ENCODE measurements around the gene GSX1. TPM values are rescaled to one million over a fixed set of nuclear protein-coding genes. Genes with fewer than 3 reads are reported as not detected.
"Not testable (repeated sequence)": the region's sequence is repeated elsewhere in the genome, so short reads cannot be mapped to it uniquely, and the experiment has no call there.

Gene GSX1
- total RNA-seq, 2 donors from 2014 or later, result not detected

DNA sequence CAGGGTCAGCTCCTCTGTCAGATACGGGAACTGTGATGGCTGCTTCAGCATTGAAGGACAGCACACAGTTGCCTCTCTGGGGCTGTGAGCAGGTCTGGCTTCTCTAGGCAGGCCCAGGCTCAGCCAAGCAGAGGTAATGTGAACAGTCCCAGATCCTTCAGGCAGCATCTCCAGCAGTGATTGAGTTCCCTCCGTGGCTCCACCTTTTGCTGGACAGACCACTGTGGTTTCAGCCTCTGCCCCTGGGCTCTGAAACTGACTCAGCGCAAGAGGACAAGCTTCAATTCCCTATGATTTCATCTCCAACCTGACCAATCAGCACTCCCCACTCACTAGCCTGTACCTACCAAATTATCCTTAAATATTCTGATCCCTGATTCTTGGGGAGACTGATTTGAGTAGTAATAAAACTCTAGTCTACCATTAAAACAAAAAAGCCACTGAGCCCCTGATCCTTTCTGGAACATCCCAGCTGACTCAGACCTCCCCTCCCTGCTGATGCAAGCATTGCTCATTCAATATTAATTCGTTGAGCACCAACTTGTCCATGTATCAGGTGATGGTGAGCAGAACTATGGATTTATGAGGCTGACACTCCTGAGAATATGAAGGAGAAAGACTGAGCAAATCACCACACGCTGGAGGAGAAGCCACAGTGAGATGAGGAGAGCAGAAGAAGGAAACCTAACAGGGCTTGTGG, 16.7 kb downstream of the GSX1 start:
- H3K9me3 Mint-ChIP-seq, result no peaks in the 10 kb centered on the region
- H3K4me1 Mint-ChIP-seq (ENCODE audit: low read depth in 2 of 2), result peaks cover 0 to 2% of the 10 kb centered on the region in 2 donors

DNA sequence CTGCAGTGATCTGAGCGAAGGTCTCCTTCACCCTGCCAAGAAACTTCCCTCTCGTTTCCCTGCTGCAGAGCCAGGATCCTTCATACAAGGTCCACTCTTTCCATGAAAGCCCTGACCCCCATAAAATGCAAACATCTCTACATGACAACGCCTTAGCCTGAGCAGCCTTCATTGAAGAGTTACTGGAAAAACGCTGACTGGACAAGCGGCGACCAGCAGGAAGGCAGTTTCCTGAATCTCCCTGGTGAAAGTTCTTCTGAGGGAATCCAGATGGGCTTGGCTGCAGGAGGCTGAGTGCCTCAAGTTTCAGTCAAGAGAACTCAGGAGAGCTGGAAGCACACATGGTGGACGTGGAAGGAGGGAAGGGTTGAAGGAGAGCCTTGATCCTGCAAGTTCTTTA, 17.7 kb downstream of the GSX1 start:
- Mint-ChIP-seq H3K27me3 (peaks cover 37 to 58% of the 10 kb centered on the region in 2 donors), H3K9me3 (no peaks in the 10 kb centered on the region), H3K4me3 (no peak overlapping the region), H3K4me1 (ENCODE audit: low read depth in 2 of 2) (peaks cover 0 to 2% of the 10 kb centered on the region in 2 donors), H3K36me3 (no peaks in the 10 kb centered on the region), H3K27ac (no peak overlapping the region)
- DNase-seq (ENCODE audit: low spot score) (no peak), ATAC-seq (no peak)

More for the DNA sequence above, 16.7 kb downstream of the GSX1 start:
- DNase-seq (ENCODE audit: low spot score) (no peak), ATAC-seq (no peak)
- H3K27me3 Mint-ChIP-seq, result peaks cover 37 to 58% of the 10 kb centered on the region in 2 donors
- H3K4me3 Mint-ChIP-seq, result no peak overlapping the region
- H3K27ac Mint-ChIP-seq, result no peak overlapping the region
- no peaks in the 10 kb centered on the region for H3K36me3 Mint-ChIP-seq

DNA sequence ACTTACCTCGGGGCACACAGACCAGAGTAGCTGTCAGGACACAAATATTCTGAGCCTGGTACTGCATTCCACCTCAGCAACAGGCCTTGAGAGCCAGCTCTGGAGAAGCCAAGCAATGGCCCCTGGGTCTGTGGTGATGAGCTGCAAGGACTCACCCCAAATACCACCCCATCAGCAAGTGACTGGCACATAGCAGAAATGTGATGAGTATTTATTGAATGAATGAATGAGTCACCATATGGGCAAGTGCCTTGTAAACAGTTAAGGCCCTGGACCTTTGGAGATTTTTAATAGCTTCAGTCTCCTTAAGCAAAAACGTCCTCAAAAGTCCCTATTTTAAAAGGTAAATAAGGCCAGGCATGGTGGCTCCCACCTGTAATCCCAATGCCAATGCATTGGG, 18.2 kb downstream of the GSX1 start:
- H3K27me3 Mint-ChIP-seq, result peaks cover 37 to 58% of the 10 kb centered on the region in 2 donors
- H3K9me3 Mint-ChIP-seq, result no peaks in the 10 kb centered on the region
- H3K36me3 Mint-ChIP-seq, result no peaks in the 10 kb centered on the region
- no peak overlapping the region for H3K27ac Mint-ChIP-seq
- DNase-seq (ENCODE audit: low spot score), result no peak
- ATAC-seq, result no peak
- H3K4me3 Mint-ChIP-seq, result no peak overlapping the region
- peaks cover 0 to 2% of the 10 kb centered on the region in 2 donors for H3K4me1 Mint-ChIP-seq (ENCODE audit: low read depth in 2 of 2)

DNA sequence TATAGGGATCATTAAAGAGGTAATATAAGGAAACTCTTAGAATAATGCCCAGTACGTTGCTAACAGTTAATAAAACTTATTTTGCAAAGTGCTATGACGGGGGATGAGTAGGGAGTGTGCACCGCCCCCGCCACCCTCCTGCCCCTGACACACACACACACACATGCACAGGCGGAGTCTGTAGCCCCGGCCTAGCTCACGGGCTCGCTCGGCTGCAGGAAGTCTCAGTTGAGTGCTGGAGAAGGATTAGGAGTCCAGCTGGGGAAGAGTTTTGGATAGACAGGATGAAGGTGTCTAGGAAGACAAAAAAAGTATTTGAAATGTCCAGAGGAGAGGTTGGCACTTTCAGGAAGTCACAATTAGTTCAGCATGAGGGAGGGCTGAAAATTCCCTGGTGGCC, 21.5 kb downstream of the GSX1 start:
- no peaks in the 10 kb centered on the region for H3K4me1 Mint-ChIP-seq (ENCODE audit: low read depth in 2 of 2)
- peaks cover 32 to 47% of the 10 kb centered on the region in 2 donors for H3K27me3 Mint-ChIP-seq
- H3K27ac Mint-ChIP-seq, result no peak overlapping the region
- H3K9me3 Mint-ChIP-seq, result no peaks in the 10 kb centered on the region
- H3K4me3 Mint-ChIP-seq, result no peak overlapping the region
- ATAC-seq (no peak), DNase-seq (ENCODE audit: low spot score) (no peak)
- H3K36me3 Mint-ChIP-seq, result no peaks in the 10 kb centered on the region

DNA sequence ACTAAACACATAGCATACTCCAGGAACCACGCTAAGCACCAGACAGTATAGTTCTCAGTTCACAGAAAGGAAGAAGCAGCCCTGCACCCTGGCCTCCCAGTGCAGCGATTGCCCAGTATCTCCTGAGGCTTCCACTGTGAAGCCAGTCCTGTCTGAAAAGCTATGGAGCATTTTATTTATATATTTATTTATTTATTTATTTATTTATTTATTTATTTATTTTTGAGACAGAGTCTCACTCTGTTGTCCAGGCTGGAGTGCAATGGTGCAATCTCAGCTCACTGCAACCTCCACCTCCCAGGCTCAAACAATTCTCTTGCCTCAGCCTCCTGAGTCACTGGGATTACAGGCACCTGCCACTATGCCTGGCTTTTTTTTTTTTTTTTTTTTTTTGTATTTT, 25.5 kb downstream of the GSX1 start:
- not testable (repeated sequence) for ATAC-seq; H3K4me1 Mint-ChIP-seq (ENCODE audit: low read depth in 2 of 2); H3K36me3 Mint-ChIP-seq; H3K4me3 Mint-ChIP-seq; H3K9me3 Mint-ChIP-seq; H3K27ac Mint-ChIP-seq; DNase-seq (ENCODE audit: low spot score)
- H3K27me3 Mint-ChIP-seq, result peaks cover 31 to 50% of the 10 kb centered on the region in 2 donors

DNA sequence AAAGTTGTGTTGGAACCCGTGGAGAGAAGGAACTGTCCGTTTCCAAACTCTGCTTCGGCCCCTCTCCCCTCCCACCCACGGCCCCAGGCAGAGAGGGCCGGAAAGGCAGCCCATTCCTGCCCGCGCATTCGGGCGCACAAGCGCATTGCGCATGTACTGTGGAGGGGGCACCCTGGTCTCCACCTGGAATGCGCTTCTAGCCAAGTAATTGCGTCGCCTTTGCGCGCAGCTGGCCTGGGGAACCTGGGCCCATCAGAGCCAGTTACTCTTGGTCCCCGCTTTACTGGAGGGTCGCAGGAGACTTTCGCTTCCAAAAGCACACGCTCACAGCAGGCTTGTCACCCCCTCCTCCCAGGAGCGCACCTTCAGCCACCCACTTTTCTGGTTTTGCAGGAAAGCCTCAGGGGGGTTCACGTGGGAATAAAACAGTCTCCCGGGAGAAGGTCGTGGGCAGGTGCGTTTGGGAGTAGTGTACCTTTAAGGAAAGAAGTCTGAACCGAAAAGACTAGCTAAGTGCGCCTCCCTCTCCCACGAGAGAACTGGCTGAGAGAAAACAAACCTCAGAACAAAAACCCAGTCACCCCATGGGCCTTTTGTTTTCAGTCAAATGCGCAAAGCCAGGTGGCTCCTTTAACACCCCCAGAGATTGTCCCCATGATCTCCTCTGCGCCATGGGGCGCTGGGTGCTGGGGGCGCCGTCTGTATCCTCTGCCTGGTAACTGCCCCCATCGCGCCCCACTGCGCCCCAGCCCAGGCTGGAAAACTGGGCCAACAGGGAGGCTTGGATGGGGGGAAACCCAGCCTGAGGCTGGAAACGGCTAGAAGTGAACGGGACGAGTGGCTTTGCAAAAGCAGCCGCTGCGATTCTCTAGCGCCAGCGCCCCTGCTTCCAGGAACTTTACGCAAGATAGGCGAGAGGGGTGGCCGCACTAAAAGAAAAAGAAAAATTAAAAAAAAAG, 28.5 kb downstream of the GSX1 start:
- DNase-seq (ENCODE audit: low spot score) (no peak), ATAC-seq (no peak)
- Mint-ChIP-seq H3K27ac (no peak overlapping the region), H3K27me3 (peaks cover 36 to 45% of the 10 kb centered on the region in 2 donors), H3K4me1 (ENCODE audit: low read depth in 2 of 2) (no peaks in the 10 kb centered on the region), H3K9me3 (no peaks in the 10 kb centered on the region), H3K4me3 (no peak overlapping the region), H3K36me3 (no peaks in the 10 kb centered on the region)

DNA sequence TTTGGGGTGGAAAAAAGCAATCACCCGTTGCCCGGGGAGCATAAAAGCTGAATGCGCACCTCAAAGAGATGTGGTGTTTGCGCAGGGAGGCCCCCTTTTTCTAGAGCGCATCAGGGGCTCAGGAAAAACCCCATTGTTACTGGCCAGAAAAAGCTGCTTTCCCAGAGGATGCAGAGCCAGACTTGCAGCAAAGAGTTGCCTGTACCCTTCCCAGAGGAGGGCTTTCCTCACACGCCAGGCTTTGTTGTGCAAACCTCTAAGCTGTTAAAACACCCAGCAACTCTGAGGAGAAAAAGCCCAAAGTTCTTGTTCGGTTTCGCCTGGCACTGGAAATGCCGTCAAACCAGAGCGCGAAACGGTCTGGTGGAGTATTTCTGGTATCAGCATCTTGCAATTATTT, 29.3 kb downstream of the GSX1 start:
- ATAC-seq (no peak), DNase-seq (ENCODE audit: low spot score) (no peak)
- peaks cover 35 to 40% of the 10 kb centered on the region in 2 donors for H3K27me3 Mint-ChIP-seq
- no peak overlapping the region for H3K4me3 Mint-ChIP-seq
- H3K27ac Mint-ChIP-seq, result no peak overlapping the region
- no peaks in the 10 kb centered on the region for H3K4me1 Mint-ChIP-seq (ENCODE audit: low read depth in 2 of 2)
- H3K9me3 Mint-ChIP-seq, result no peaks in the 10 kb centered on the region
- H3K36me3 Mint-ChIP-seq, result no peaks in the 10 kb centered on the region

DNA sequence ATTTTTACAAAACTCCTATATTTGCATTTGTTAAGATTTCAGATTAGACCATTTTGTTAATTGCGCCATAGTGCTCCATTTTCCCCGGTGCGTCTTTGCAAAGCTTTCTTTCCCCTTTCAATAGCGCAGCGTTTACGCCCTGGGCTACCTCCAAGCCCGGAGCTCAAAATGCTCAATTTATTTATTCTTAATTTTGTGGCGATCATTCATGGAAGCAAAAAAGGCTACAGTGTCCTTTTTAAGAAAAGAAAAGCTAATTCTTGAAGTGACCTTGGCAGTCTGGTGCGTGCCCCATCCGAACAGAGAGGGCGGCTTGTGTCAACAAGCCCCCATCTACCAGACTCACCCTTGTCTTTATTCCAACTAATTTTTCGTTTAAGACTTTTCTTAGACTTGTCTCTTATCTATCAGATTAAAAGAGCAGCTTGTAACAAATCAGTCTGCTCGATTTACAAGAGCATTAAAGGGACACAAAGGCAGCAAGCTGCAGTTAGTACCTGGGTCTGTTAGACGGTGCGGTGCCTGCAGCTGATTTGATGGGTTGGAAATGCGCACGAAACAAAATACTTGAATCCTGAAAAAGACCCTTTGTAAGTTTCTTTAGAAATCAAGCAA, 30.1 kb downstream of the GSX1 start:
- H3K9me3 Mint-ChIP-seq, result no peaks in the 10 kb centered on the region
- ATAC-seq, result no peak
- H3K4me1 Mint-ChIP-seq (ENCODE audit: low read depth in 2 of 2), result no peaks in the 10 kb centered on the region
- peaks cover 36 to 39% of the 10 kb centered on the region in 2 donors for H3K27me3 Mint-ChIP-seq
- no peak for DNase-seq (ENCODE audit: low spot score)
- no peak overlapping the region for H3K27ac Mint-ChIP-seq
- no peak overlapping the region for H3K4me3 Mint-ChIP-seq
- H3K36me3 Mint-ChIP-seq, result no peaks in the 10 kb centered on the region

DNA sequence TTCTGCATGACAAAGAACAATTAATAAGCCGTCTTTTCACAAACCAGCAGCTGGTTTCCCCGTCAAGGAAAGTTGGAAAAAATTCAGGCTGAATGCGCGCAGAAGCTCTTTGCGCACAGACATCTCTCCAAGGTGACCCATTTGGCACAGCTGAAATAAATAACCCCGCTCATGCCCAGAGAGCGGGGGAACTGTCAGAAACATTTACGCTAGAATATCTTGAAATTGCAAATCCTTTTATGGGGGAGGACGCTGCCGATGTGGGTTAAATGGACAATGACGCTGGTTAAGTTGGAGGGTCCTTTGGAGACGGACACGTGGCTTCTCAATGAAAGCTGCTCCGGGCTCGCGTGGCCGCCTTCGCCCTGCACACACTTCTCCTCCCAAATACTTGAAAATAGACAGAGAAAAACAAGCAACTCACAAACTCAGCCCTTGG, 30.6 kb downstream of the GSX1 start:
- H3K4me1 Mint-ChIP-seq (ENCODE audit: low read depth in 2 of 2), result no peaks in the 10 kb centered on the region
- no peak for ATAC-seq
- DNase-seq (ENCODE audit: low spot score), result no peak
- H3K9me3 Mint-ChIP-seq, result no peaks in the 10 kb centered on the region
- H3K4me3 Mint-ChIP-seq, result no peak overlapping the region
- no peaks in the 10 kb centered on the region for H3K36me3 Mint-ChIP-seq
- H3K27me3 Mint-ChIP-seq, result peaks cover 37 to 40% of the 10 kb centered on the region in 2 donors
- no peak overlapping the region for H3K27ac Mint-ChIP-seq

DNA sequence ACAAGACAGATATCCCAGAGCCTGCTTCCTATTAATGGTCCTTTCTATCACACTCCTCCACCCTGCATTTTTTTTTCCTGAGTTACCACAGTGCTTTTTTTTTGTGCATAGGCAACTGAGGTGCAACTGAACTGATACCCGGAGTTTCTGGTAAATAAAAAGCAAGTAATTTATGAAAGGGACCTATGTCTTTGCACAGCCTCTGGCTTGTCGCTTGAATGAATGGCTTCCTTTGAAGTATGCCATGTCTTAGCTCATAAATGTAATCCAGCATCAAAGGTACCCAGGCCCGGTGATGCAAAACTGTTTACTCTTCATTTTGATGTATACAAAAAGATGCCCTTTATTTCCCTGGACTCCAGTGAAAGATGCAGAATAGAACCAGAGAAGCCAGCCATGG, 31.8 kb downstream of the GSX1 start:
- H3K9me3 Mint-ChIP-seq, result no peaks in the 10 kb centered on the region
- no peaks in the 10 kb centered on the region for H3K4me1 Mint-ChIP-seq (ENCODE audit: low read depth in 2 of 2)
- ATAC-seq (no peak), DNase-seq (ENCODE audit: low spot score) (no peak)
- H3K27me3 Mint-ChIP-seq, result peaks cover 42 to 47% of the 10 kb centered on the region in 2 donors
- no peaks in the 10 kb centered on the region for H3K36me3 Mint-ChIP-seq
- H3K27ac Mint-ChIP-seq, result no peak overlapping the region
- no peak overlapping the region for H3K4me3 Mint-ChIP-seq

DNA sequence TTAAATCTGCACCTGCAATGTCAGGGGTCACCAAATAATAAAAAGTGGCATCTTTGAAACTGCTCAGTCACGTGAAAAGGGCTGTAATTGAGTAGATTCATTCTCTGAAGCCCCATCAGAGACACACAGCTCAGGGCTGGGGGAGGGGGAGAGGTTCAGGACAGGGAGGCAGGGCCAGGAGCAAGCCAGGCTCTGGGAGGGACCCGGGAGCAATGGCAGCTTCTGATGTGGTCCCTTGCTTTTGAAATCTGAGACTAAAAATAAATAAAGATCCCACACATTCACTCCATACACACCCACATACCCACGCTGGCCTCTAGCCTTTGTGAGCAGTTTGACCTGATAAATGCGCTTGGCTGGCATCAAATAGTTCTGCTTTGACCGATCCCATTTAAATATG, 32.8 kb downstream of the GSX1 start:
- H3K9me3 Mint-ChIP-seq, result no peaks in the 10 kb centered on the region
- no peaks in the 10 kb centered on the region for H3K36me3 Mint-ChIP-seq
- H3K27ac Mint-ChIP-seq, result no peak overlapping the region
- H3K4me1 Mint-ChIP-seq (ENCODE audit: low read depth in 2 of 2), result peaks cover 0 to under 1% of the 10 kb centered on the region in 2 donors
- DNase-seq (ENCODE audit: low spot score) (no peak), ATAC-seq (no peak)
- no peak overlapping the region for H3K4me3 Mint-ChIP-seq
- peaks cover 37 to 40% of the 10 kb centered on the region in 2 donors for H3K27me3 Mint-ChIP-seq

DNA sequence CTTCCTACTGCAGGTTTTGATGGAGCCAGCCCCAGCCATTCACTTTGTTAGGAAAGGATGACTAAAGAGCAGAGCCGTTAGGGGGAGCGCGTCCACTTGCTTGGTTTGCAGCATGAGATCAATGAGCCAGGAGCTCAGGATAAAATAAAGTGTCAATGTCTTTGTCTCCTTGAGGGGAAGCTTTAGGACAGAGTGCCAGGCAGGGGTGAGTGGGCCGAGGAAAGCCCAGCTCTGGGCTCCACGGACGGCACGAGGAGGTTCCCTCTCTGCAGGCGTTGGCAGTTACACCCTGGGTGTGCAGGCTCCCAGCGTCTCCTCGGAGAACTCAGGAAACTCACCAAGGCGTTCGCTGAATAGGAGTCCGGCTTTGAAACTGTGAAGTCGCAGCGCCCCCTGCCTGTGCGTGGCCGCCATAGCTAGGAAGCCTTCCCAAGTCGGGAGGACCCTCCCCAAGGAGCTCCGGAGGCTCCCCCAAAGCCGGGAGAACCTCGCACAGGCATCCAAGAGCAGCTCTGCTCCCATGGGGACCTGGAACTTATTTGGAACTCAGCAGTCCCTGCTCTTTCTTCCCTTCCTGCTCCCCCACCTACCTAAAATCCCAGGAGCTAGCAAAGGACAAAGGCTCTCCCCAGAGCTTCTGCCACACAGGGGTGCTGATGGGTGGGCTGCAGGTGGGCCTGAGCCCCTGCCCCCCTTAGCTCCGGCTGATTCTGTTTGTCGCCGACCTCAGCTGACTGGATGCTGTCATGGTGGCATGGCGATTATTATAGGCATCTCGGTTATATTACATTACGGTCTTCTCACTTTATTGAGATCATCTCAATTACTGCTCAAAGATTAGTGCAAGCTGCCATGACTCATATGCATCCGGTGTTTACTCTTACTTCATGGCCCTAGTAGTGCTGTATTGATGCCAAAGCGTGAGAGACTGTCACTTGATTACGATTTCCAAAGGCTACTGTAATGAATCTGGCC, 34.4 kb downstream of the GSX1 start:
- Mint-ChIP-seq H3K27ac (no peak overlapping the region), H3K9me3 (no peaks in the 10 kb centered on the region), H3K4me1 (ENCODE audit: low read depth in 2 of 2) (peaks cover 0 to 4% of the 10 kb centered on the region in 2 donors), H3K27me3 (peaks cover 39 to 43% of the 10 kb centered on the region in 2 donors), H3K4me3 (no peak overlapping the region), H3K36me3 (no peaks in the 10 kb centered on the region)
- DNase-seq (ENCODE audit: low spot score) (peak; percentile 73), ATAC-seq (peak; percentile 64 to 73)

DNA sequence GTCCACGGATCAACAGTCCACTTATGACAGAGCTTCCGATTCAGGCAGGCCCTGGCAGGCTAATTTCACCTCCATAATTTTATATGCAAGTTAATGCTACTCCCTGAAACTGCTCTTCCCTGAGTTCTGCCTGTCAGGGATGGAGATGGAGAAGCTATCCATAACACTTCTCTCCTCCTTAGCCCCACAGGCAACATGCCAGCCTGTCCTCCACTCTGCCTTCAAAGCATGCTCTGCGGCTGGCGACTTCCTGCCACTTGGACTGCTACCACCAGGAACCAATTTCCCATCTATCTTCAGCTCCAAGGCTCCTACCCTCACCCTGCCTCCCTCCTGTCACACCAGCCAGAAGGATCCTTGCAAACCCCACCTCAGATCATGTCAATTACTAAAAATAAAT, 35.4 kb downstream of the GSX1 start:
- Mint-ChIP-seq H3K36me3 (no peaks in the 10 kb centered on the region), H3K27me3 (peaks cover 41 to 48% of the 10 kb centered on the region in 2 donors), H3K9me3 (no peaks in the 10 kb centered on the region), H3K4me3 (no peak overlapping the region), H3K27ac (no peak overlapping the region), H3K4me1 (ENCODE audit: low read depth in 2 of 2) (peaks cover 0 to 4% of the 10 kb centered on the region in 2 donors)
- no peak for ATAC-seq
- DNase-seq (ENCODE audit: low spot score), result no peak

Measured in natural killer cell treated with Interleukin-12 subunit alpha and Interleukin-12 subunit beta and Interleukin-15 and Interleukin-18, amount 100 ng/mL, for 72 hours (primary cell).